Erythroblast (primary cell): ENCODE data around the gene CLPTM1.
"Not testable (repeated sequence)": the region's sequence is repeated elsewhere in the genome, so short reads cannot be mapped to it uniquely, and the experiment has no call there.

Source experiments
- DNase-seq, 2 experiments: peaks; one replicate each; lab custom pipeline; 2025; lab: John Stamatoyannopoulos, UW
- GATA1 ChIP-seq: IDR thresholded peaks from 2 replicates; pipeline ENCODE4 v1.6.1; 2011; ENCODE audit warnings: low read depth, mild to moderate bottlenecking, control low read depth, low read length, moderate library complexity
- POLR2A ChIP-seq: IDR thresholded peaks from 2 replicates; pipeline ENCODE4 v1.6.1; 2011; ENCODE audit warnings: mild to moderate bottlenecking, low read length

Gene CLPTM1

GRCh38 chr19:44954649-44955504 is at the start of gene CLPTM1:
Gene CLPTM1, plus strand, starts transcription at chr19:44955380. Its CDS starts 16 bp downstream, at chr19:44955396.
- TF ChIP-seq GATA1: no peak
- TF ChIP-seq POLR2A: peak; percentile 95
- peak; percentile 99 for DNase-seq

DNA sequence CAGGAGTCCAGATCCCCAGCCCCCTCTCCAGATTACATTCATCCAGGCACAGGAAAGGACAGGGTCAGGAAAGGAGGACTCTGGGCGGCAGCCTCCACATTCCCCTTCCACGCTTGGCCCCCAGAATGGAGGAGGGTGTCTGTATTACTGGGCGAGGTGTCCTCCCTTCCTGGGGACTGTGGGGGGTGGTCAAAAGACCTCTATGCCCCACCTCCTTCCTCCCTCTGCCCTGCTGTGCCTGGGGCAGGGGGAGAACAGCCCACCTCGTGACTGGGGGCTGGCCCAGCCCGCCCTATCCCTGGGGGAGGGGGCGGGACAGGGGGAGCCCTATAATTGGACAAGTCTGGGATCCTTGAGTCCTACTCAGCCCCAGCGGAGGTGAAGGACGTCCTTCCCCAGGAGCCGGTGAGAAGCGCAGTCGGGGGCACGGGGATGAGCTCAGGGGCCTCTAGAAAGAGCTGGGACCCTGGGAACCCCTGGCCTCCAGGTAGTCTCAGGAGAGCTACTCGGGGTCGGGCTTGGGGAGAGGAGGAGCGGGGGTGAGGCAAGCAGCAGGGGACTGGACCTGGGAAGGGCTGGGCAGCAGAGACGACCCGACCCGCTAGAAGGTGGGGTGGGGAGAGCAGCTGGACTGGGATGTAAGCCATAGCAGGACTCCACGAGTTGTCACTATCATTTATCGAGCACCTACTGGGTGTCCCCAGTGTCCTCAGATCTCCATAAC is 49.6 kb upstream of the CLPTM1 start, which contains the start of gene APOE:
Gene APOE (plus strand): TSS at position 360 of the 724 bp plus-strand sequence. CDS start 829 bp downstream, outside the sequence.
- TF ChIP-seq POLR2A (peak; percentile 3), GATA1 (no peak)
- DNase-seq: peak in 1 of 2 experiments; percentile 39

DNA sequence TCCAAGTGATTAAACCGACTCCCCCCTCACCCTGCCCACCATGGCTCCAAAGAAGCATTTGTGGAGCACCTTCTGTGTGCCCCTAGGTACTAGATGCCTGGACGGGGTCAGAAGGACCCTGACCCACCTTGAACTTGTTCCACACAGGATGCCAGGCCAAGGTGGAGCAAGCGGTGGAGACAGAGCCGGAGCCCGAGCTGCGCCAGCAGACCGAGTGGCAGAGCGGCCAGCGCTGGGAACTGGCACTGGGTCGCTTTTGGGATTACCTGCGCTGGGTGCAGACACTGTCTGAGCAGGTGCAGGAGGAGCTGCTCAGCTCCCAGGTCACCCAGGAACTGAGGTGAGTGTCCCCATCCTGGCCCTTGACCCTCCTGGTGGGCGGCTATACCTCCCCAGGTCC is 47.6 kb upstream of the CLPTM1 start:
- no peak for TF ChIP-seq GATA1
- no peak for TF ChIP-seq POLR2A
- DNase-seq: no peak

- TF ChIP-seq POLR2A (no peak), GATA1 (no peak)
- no peak for DNase-seq
Measured at GRCh38 chr19:44908074-44908835, 46.9 kb upstream of the CLPTM1 start.

GRCh38 chr19:44908836-44909261 is 46.3 kb upstream of the CLPTM1 start:
- TF ChIP-seq POLR2A (no peak), GATA1 (no peak)
- no peak for DNase-seq

- TF ChIP-seq POLR2A (no peak), GATA1 (no peak)
- DNase-seq: peak; percentile 61 to 80
Measured at GRCh38 chr19:44909775-44910174, 45.4 kb upstream of the CLPTM1 start.

GRCh38 chr19:44911896-44912295 is 43.3 kb upstream of the CLPTM1 start:
- DNase-seq: not testable (repeated sequence)

DNA sequence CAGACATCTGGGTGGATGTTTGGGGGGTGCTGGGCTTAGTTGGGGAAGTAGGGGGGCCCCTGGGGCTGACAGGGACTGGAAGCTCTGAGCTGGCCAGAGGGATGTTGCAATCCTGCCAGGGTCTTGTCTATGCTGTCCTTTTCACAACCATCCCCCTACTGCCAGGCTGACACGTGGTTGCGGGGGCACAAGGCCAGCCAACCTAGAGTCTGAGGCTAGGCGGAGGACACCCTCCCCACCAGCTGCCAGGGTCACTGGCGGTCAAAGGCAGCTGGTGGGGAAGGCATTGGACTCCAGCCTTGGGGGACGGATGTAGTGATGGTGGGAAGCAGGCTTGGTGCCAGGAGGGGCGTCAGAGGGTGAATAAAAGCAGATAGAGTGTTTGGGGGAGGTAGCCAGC is 42.3 kb upstream of the CLPTM1 start:
- DNase-seq: peak; percentile 56 to 75
- TF ChIP-seq GATA1 (no peak), POLR2A (no peak)

DNA sequence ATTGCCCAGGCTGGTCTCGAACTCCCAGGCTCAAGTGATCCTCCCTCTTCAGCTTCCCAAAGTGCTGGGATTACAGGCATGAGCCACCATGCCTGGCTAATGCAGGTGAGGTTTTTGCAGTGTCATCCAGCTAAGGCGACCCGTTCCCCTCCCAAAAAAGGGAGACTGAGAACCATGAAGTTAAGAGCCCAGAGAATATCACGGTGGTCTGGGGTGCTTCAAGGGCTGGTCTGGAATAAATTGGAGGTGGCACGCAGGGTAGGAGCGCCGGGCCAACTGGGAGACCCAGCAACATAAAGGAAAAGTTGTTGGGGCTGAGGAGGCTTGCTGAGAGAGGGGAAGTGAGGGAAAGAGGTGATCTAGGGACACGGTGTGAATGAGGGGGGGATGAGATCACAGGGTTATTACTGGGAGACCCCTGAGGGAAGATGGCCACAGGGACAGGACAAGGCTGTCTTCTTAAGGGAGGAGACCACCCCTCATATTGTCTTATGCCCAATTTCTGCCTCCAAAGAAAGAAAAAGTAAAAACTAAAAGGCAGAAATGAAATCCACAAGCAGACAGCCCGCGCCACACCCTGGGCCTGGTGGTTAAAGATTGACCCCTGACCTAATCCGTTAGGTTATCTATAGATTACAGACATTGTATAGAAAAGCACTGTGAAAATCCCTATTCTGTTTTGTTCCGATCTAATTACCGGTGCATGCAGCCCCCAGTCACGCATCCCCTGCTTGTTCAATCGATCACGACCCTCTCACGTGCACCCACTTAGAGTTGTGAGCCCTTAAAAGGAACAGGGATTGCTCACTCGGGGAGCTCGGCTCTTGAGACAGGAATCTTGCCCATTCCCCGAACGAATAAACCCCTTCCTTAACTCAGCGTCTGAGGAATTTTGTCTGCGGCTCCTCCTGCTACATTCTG is 41.4 kb upstream of the CLPTM1 start:
- peak; percentile 77 to 87 for DNase-seq

DNA sequence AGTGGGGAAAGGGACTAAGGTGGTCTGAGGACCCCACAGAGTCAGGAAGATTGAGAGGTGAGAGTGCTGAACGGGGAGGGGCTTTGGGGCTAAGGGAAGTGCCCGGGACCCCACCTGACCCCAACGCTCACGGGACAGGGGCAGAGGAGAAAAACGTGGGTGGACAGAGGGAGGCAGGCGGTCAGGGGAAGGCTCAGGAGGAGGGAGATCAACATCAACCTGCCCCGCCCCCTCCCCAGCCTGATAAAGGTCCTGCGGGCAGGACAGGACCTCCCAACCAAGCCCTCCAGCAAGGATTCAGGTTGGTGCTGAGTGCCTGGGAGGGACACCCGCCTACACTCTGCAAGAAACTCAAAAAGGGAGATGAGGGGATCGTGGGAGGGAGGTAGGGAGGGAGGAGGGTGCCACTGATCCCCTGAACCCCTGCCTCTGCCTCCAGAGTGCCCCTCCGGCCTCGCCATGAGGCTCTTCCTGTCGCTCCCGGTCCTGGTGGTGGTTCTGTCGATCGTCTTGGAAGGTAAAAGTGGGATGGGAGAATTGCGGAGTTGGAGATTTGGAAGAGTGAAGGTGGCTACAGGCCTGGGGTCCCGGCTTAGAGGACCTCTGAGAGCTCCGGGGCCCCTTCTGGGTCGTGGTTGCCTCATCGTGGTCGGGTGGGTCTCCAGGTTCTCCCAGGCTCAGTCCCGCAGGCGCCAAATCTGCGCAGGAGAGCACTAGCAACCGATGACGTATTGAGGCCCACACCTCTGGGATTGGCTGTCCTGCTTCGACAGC is 40.6 kb upstream of the CLPTM1 start, which contains the start of gene APOC1:
Gene APOC1 (plus strand): TSS at position 176 of the 774 bp plus-strand sequence. CDS start 284 bp downstream, at position 460.
- peak; percentile 85 to 90 for DNase-seq

DNA sequence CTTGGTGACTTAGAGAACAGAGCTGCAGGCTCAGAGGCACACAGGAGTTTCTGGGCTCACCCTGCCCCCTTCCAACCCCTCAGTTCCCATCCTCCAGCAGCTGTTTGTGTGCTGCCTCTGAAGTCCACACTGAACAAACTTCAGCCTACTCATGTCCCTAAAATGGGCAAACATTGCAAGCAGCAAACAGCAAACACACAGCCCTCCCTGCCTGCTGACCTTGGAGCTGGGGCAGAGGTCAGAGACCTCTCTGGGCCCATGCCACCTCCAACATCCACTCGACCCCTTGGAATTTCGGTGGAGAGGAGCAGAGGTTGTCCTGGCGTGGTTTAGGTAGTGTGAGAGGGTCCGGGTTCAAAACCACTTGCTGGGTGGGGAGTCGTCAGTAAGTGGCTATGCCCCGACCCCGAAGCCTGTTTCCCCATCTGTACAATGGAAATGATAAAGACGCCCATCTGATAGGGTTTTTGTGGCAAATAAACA is 30.9 kb upstream of the CLPTM1 start:
- no peak for DNase-seq
- TF ChIP-seq POLR2A (no peak), GATA1 (no peak)

DNA sequence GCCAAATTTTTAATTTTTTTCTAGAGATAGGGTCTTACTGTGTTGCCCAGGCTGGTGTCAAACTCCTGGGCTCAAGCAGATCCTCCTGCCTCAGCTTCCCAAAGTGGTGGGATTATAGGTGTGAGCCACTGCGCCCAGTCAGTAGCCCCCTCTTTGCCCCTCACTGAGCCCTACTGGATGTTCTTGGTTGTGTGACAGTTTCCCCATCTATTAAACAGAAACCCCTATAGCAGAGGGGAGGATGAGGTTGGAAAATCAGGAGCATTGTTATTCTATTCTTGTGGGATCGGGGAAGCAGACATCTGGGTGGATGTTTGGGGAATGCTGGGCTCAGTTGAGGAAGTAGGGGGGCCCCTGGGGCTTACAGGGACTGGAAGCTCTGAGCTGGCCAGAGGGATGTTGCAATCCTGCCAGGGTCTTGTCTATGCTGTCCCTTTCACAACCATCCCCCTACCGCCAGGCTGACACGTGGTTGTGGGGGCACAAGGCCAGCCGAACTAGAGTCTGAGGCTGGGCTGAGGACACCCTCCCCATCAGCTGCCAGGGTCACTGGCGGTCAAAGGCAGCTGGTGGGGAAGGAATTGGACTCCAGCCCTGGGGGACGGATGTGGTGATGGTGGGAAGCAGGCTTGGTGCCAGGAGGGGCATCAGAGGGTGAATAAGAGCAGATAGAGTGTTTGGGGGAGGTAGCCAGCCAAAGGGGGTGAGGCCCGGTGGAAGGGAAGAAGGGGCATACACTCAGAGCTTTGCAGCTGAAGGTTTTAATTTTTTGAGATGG is 29.9 kb upstream of the CLPTM1 start:
- no peak for TF ChIP-seq GATA1
- TF ChIP-seq POLR2A: no peak
- DNase-seq: no peak

DNA sequence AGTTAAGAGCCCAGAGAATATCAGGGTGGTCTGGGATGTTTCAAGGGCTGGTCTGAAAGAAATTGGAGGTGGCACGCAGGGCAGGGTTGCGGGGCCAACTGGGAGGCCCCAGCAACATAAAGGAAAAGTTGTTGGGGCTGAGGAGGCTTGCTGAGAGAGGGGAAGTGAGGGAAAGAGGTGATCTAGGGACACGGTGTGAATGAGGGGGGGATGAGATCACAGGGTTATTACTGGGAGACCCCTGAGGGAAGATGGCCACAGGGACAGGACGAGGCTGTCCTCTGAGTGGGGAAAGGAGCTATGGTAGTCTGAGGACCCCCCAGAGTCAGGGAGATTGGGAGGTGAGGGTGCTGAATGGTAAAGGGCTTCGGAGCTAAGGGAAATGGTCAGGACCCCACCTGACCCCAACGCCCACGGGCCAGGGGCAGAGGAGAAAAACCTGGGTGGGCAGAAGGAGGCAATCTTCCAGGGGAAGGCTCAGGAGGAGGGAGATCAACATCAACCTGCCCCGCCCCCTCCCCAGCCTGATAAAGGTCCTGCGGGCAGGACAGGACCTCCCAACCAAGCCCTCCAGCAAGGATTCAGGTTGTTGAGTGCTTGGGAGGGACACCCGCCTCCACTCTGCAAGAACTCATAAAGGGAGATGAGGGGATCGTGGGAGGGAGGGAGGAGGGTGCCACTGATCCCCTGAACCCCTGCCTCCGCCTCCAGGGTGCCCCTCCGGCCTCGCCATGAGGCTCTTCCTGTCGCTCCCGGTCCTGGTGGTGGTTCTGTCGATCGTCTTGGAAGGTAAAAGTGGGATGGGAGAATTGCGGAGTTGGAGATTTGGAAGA is 28.7 kb upstream of the CLPTM1 start:
- not testable (repeated sequence) for DNase-seq
